Hematopoietic multipotent progenitor cell treated with erythropoietin and hydrocortisone succinate and interleukin-3 and kit ligand, for 6 days (in vitro differentiated cells): ENCODE measurements around the gene CHD6.

ENCODE experiments used
- DNase-seq: peaks from one replicate; pipeline ENCODE4 v3.0.0-alpha.2; 2015

The CHD6 gene

DNA sequence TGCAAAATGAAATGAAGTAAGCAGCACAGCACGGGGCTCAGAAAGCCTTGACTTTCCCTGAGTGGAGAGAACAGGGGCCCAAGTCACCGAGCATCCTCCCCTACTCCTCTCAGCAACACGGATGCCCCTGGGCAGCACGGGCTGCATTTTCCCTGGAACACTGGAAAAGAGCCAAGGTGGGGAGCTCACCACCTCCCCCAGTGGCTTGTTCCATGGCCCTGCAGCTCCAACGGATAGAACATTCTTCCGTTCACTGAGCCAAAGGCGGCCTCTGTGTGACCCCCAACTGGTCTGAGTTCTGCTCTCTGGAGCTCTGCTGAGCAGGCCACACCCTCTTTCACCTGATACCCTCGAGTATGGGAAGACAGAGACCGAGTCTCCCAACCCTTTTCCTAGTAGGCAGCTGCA, 230.7 kb downstream of the CHD6 start:
- DNase-seq: no peak

DNA sequence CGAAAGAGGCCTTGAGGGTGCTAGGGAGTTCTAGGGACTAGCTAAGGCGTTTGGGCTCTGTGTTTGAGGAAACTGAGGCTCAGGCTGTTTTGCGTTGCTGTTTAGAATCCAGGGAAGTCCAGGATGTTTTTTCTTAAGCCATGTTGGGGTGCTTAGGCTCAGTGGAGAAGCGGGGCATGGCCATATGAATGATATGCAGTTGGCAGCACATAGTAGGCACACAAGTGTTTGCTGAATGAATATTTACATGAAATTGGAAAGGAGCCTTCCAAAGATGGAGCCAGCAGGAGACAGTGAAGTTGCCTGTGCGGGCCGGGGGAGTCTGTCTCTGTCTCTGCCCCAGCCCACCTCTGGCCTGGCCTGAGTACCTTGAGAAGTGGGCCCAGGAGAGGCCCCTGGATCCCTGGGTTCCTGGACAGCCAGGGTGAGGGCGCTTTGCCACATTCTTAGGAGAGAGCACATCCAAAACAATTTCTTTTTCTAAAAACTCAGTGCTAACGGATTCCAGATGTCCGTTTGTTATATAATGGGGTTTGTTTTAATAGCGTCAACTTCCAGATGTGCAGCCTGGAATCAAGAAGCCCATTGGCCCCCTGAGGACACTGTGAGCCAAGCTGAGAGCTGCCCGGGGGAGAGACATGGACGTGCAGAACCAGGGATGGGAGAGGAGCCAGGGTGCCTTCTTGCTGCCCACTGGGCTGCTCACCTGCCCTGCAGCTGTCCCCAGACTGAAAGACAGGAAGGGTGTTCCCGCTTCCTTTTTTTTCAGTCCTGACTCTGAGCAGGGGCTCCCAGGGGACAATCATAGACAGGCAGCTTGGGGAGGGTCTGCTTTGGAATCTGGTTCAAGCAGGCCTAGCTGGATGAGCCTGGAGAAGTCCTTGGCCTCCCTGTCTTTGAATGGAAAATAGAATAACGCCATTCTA, 231.4 kb downstream of the CHD6 start:
- DNase-seq: no peak

DNA sequence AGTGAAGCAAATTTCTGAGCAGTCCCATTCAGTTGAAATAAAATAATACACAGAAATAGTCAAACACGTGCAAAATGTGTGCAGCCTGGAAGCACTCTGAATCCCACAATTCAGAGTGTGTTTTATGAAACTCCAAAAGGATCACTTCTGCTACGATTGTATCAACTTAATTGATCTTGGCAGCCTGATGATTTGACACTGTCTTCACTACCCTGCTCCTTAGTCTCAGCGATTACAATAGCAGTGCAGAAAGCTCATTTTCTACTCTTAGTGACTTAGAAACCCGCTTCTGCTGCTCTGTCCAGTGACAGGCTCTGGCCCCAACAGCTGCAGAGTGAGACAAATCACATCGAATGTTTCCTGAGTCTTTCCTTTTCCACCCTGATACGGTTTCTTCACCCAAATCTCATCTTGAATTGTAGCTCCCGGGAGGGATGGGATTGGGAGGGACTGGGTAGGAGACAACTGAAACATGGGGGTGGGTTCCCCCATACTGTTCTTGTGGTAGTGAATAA, 235.3 kb downstream of the CHD6 start:
- DNase-seq: no peak

DNA sequence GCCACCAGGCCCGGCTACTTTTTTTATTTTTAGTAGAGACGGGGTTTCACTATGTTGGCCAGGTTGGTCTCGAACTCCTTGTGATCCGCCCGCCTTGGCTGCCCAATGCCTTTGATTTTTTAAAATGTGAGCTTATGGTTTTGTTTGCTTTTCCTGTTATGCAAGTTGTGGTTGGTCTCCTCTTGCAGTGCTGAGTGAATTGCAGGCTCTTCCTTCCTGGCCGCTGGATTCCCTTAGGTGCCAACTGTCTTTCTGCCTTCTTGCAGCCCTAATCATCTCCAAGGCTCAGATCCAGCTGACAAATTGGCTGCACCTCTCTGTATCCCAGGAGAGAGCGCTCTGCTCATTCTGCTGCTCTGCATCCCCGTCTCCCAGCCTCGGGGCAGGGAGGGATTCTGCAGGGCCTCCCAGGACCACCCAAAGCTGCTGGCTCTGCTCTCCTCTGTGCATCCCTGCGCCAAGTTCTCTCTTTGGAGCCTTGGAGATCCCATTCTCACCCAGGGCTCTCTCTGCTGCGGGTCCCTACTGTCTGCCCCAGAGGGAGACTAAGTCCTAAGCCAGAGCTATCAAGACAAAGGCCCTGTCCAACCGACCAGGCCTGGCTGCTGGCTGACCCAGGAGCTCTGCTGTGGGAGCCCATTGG, 237.5 kb downstream of the CHD6 start:
- DNase-seq: no peak

DNA sequence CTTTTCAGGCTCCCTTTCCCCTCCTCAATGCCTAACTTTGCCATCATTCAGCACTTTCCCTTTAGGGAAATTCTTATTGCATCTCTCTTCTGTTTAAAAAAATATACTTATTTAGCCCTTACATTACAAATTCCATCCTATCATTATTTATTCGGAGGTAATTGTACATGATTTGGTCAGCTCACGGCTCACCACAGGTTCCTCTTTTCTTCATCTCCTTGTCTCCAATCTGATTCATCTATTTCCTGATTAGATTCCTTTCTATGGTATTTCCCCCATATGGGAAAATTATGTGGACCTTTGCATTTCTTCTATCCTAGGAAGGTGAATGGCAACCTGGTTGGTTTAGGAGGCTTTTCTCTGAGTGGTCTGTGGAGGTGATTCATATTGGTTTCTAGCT, 238.6 kb downstream of the CHD6 start:
- no peak for DNase-seq

DNA sequence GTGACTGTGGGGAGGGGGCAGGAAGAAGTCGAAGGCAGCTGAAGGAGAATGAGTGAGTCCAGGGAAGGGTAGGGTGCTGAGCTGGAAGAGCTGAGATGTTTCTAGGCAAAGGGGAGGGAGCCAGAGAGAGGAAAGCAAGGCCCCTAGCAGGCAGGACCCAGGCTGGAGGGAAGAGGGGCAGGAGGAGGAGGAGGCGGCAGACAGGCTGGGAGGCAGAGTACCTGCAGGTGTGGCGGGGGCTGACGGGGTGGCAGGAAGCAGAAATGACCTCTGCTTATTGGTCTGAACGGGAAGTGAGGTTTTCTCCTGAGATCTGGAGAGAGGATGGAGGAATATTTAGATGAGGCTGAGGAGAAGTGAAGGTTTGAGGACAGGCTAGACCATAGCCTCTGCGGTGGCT, 240.9 kb downstream of the CHD6 start:
- no peak for DNase-seq

DNA sequence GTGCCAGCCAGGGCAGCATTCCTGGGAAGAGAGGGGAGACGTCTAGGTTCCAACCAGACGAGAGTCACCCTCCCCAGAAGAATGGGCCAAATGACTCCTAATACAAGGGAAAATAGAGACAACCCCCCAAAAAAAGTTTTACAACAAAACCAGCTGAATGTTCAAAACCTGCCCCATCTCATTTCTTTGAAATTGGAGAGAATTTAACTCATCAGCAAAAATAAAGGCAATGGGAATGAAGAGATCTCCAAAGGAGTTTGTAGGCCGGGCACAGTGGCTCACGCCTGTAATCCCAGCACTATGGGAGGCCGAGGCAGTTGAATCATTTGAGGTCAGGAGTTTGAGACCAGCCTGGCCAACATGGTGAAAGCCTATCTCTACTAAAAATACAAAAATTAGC, 241.8 kb downstream of the CHD6 start:
- DNase-seq: no peak

DNA sequence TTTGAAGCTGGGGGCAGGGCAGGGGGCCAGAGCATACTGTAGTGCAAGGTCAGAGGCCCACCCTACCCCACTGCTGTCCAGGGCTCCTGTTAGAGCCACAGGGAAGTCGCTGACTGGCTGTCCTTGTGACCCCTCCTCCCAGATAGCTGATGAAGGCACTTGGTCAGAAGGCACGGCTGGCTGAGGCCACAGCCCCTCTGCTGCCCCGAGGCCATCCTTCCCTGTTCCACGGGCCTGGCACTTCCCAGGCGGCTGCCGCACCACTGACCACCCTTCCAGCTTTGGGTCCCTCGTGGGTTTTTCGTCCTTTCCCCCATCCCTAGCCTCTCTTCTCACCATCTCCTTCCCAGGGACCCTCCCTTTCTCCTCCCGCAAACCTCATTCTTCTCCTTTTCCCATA, 242.3 kb downstream of the CHD6 start:
- no peak for DNase-seq

DNA sequence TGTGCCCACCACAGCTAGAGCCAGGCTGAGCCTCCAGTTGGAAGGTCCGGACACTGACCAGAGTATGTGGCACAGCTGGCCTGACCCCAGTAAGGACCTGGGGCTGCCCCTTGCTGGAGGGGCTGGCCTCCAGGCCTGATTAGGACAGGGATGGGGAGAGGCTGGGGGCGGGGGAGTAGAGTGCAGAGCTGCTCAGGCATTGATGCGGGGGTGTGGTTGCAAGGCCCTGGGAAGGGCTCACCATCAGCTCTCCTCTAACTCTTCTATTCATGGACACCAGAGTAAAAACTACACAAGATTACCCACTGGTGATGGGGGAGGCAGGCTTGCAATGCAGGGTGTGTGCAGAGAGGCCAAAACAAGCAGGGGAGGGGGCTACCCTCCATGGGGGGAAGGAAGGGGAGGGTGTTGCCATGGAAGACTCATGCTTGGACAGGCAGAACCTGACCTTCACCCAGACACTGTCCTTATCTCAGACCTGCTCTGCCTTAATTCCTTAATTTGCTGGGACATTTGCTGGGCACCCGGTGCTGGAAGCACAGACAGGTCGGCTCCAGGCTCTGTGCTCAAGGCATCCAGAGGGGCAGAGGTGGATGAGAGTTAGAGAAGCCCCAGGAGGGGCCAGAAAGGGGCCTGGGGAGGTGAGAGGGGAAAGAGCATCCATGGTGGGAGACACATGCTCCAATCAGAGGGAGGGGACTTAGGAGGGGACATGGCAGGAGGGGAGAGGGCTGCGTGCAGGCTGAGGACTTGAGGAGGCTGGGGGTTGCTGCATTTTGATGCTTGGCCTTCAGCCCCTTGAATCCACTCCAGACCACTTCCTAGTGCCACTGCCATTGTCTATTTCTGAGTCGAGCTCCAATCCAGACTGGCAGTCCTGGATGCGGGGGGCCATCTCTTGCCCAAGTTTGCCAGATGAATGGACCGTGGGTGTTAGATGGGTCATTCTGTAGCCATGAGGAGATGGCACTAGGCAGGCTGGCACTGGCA, 244.0 kb downstream of the CHD6 start:
- DNase-seq: no peak

DNA sequence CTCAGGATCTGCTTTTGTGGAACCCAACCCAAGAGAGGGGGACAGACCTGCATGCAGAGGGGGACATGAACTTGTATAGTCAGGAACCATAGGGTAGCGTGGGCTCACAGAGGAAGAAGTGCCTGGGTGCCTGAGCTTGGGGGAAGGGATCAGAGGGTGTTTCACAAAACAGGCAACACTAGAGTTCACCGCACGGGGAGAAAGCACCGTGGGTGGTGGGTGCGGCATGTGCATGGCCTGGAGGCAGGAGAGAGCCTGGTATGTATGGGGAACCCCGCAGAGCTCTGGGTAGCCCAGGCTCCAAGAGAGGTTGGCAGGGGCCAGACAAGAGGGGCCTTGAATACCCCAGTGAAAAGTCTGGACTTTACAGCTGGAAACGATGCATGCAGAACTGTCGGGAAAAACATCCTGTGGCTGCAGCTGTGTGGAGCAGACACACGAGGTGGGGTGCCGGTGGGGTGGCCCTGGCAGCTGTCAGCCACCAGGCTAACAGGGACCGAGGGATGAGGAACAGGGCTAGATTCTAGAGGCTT, 244.9 kb downstream of the CHD6 start:
- no peak for DNase-seq

DNA sequence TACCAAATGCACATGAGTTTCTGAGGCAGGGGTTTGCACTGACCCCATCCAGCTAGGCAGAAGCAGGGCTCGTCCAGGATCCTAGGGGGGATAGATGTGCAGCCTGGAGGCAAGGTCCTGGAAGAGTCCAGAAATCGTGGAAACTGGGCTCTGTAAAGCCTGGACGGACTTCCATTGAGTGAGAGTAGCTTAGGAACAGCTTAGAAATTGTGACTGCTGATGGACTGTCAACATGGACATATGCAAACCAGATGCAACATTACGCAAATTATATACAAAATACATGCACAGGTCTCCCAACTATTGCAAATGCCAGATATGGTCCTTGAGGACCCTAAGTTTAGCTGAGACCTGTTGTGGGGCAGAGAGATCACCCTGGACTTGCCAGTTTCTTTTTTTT, 246.8 kb downstream of the CHD6 start:
- no peak for DNase-seq

DNA sequence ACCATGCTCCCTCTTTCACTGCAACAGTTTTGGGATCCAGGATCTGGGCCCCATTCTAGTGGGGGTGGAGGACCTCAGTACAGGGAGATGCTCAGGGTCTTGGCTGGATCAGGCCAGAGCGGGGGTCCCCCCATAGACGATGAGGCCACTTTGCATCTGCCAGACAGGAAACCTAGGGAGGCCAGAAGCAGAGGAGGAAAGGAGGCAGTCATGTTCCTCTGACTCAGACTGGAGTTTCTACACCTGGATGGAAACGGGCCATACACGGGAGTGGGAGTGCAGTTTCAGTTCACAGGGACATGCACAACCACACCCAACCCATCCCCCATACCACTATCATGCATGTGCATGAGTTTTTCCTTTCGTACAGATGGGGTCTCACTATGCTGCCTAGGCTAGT, 248.0 kb downstream of the CHD6 start:
- no peak for DNase-seq

DNA sequence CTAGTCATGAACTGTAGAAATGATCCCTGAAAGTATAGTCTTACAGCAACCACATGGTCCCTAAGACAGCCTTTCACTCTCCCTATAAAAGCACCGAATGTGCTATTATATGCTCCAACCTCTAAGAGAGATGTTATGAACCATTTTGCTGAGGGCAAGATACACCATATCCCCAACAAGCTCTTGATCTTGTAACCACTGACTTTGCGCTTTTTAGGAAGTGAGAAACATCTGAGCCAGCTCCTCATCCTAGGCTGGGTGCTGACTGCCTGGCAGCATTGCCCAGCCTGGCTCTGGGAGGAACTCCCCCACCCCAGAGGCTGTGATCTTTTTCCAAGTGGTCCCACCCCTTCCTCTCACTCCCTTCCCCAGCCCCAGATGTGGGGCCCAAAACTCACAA, 248.5 kb downstream of the CHD6 start:
- no peak for DNase-seq

DNA sequence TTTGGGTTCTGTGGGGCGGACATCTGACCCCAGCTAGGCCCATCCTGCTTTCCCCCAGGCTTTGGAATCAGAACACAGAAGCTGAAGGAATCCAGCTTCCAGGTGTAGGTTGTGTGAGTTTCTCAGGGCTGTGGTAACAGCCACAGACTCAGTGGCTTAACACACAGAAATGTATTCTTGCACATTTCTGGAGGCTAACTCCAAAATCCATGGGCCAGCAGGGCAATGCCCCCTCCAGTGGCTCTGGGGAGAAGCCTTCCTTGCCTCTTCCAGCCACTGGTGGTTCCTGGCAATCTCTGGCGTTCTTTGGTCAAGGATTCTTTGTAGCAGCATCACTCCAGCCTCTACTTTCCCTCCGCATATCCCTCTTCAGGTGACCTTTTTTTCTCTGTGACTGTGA, 250.2 kb downstream of the CHD6 start:
- no peak for DNase-seq

DNA sequence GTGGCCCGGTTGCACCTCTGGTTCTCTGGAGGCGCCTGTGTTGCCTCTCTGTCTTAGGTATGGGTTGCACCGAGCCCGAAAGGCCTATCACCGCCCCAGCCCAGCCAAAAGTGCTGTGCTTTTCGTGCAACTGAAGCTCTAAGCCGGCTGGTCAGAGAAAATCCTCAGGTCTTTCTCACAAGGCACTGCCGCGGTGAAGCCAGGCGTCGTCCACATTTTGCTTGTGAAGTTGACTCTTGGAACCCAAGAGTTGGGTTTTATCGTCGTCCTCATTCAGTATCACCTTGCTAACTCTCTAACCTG, 250.8 kb downstream of the CHD6 start:
- no peak for DNase-seq

DNA sequence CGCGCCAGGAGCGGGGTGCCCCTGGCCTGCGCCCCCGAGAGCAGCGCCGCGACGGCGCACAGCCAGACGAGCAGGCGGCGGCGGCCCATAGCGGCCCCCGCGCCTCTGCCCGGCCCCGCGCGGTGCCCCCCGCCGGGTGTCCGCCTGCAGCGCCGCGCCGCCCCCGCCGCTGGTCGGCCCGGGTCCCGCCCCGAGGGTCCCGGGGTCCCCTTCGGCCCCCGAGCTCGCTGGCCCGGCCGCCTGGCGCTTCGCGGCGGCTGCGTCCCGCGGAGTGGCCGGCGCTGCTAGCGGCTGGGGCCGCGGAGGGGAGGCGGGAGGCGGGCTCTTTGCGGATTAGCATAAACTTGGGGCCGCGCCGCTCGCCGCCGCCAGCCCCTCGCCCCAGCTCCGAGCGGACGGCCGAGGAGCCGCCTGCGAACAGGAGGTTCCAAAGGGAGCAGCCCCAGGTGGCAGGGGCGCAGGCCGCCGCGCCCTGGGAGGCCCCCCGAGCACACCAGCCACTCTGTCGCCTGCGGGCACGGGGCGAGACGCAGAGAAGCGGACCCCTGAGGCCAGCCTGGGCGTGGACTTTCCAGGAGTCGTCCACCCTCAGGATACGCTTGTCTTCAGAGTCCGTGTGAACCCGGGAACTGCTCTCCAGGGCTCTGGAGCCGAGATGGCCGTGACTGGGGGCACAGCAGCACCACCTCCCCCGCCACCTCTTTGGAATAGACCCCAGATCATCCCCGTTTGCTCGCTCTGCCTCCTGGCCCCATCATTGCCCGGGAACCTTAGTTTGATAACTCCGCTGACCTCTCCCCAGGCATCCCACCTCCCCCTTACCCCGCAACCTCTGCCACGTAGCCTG, 251.4 kb downstream of the CHD6 start, which contains the start of gene EMILIN3:
Gene EMILIN3 (minus strand): TSS at position 273 of the 847 bp plus-strand sequence. CDS start 184 bp downstream, at position 89.
- no peak for DNase-seq

DNA sequence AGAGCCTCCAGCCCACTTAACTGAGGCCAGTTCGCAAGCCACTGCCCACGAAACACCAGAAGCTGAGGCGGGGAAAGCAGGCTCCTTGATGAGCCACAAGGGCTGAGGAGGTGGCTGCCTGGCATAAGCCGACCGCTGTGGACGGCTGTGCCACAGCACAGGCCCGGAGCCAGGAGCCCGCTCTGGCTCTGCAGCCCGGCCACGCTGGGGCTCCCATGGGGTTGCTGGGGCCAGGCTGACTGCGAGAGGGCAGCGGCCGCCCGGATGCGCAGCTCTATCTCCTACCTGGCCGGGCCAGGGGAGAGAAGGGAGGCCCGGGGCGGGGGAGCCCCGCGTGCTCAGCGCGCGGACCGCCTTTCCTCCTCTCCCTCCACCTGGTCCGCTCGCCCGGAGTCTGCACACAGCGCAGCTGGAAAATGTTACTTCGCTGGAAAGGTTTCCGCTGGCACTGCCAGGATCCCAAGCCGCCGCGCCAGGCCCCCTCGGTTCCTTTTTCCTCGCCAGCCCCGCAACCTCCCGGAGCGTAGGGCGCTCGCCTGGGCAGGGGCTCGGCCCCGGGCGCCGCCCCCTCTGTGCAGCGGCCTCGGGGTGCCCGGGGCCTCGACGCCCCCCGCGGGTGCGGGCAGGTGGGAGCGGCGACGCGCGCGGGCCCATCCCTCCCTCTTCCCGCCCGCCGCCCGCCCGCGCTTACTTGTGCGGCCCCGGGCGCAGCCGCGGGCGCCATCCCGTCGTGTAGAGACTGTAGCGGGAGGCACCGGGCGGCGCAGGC, 252.2 kb downstream of the CHD6 start:
- DNase-seq: no peak

DNA sequence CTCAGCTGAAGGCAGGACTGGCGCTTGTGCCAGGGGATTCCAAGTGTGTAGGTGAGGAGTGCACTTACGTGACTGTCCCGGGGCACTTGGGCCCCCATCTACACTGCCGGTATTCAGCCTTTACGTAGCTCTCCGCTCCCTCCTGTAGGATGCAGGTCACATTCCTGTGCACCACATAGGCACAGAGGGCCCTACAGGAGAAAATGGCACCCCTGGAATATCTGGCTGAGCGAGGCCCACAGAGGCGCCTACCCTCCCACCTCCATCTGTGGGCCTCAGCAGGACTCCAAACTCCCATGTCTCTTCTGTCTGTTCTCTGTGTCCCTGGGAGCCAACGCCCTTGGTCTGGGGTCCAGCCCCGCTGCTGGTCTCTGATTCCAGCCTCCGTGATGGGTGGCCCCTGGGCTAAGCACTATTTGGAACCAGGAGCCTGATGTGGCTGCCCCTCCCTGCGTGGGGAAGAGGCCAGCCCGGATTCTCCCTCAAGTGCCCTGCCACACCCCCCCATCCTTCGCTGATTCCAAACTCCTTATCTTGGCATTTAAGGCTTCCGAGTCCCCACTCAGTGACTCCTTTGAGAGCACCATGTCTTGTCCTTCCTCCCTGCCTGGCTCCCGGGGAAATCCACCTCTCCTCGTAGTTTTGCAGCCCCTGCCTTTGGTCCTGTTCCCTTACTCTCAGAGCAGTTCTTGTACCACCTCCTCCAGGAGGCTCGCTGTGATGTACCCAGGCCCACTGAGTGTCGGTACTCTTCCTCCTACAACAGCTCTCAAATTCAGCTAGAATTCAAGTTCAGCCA, 253.0 kb downstream of the CHD6 start:
- DNase-seq: no peak

DNA sequence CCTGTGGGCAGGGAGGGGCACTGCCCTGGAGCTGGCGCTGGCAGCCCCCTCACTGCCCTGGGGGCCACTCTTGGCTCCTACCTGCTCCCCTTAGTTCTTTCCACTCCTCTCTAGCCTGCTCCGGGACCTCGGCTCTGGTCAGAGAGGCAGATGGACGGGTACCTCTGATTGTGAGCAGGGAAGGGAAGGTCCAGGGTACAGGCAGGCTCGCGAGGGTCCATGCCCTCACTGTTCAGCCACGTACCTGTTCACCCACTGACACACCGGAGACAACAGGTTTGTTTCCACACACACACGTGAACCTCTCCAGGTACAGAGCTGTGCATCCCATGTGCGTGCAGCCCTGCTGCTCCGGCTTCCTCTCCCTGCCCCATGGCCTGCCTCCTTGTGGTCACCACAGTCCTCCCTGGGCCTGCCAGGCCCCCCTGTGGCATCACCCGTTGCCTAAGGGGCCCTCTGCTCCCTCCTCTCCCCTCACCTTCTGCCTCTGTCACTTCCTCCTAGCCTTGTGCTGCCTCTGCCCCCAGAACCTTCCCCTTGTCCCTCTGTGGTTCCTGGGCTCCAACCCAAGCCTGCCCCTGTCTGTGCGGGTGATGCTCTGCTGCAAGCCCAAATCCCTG, 253.8 kb downstream of the CHD6 start:
- no peak for DNase-seq

DNA sequence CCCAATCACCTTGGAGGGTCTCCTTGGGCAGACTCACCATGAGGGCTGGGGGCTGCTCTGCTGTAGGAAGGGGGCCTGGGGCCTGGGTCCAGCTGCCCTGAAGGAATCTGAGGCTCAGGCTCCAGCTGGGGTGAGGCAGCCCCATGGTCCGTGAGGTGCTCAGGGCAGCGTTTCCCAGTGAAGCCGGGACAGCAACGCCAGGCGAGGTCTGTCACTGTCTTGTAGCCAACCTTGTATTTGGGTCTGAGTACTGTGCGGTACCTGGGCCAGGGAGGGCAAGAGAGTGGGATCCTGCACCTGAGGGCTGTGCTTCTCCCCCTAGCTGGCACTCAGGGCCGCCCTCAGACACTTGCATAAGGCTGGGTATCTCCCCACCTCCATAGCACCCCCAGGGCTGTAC, 254.6 kb downstream of the CHD6 start:
- DNase-seq: no peak
